Activated T-helper 17 cell treated with anti-CD3 and anti-CD28 coated beads, Interleukin-2, amount 50 U/mL, for 72 hours (primary cell): ENCODE data around the gene FYTTD1. TPM values are rescaled to one million over a fixed set of nuclear protein-coding genes. Genes with fewer than 3 reads are reported as not detected.
A peak's percentile ranks its signal among the peaks of the same experiment; 100 is the strongest.
"Not testable (repeated sequence)": the region's sequence is repeated elsewhere in the genome, so short reads cannot be mapped to it uniquely, and the experiment has no call there.

ENCODE experiments used
- ATAC-seq: fragments of 150-1000 bp; cut with Tn5 transposase; replicated peaks from 2 replicates; pipeline ENCODE4 v1.10.0; 2021; ENCODE audit warnings: mild to moderate bottlenecking, moderate library complexity
- H3K27ac Mint-ChIP-seq: one replicate; pipeline ENCODE4 v1.8.0; 2022; ENCODE audit warnings: mixed read lengths
- H3K27me3 Mint-ChIP-seq: one replicate; pipeline ENCODE4 v1.8.0; 2022; ENCODE audit warnings: mixed read lengths
- H3K36me3 Mint-ChIP-seq: one replicate; pipeline ENCODE4 v1.8.0; 2022; ENCODE audit warnings: low read depth, mild to moderate bottlenecking, mixed read lengths
- H3K4me1 Mint-ChIP-seq: one replicate; pipeline ENCODE4 v1.8.0; 2022; ENCODE audit warnings: mixed read lengths
- H3K4me3 Mint-ChIP-seq: one replicate; pipeline ENCODE4 v1.8.0; 2022; ENCODE audit warnings: mild to moderate bottlenecking, mixed read lengths
- H3K9me3 Mint-ChIP-seq: one replicate; pipeline ENCODE4 v1.8.0; 2022; ENCODE audit warnings: mixed read lengths
- total RNA-seq, 2 donors: library from RNA; stranded (reverse); gene quantifications; one replicate each; pipeline ENCODE4 v1.2.3, GENCODE V29; 2022

FYTTD1 gene, protein sequence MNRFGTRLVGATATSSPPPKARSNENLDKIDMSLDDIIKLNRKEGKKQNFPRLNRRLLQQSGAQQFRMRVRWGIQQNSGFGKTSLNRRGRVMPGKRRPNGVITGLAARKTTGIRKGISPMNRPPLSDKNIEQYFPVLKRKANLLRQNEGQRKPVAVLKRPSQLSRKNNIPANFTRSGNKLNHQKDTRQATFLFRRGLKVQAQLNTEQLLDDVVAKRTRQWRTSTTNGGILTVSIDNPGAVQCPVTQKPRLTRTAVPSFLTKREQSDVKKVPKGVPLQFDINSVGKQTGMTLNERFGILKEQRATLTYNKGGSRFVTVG
- 10 to 100 TPM; 14.5 to 23.7 TPM for total RNA-seq

DNA sequence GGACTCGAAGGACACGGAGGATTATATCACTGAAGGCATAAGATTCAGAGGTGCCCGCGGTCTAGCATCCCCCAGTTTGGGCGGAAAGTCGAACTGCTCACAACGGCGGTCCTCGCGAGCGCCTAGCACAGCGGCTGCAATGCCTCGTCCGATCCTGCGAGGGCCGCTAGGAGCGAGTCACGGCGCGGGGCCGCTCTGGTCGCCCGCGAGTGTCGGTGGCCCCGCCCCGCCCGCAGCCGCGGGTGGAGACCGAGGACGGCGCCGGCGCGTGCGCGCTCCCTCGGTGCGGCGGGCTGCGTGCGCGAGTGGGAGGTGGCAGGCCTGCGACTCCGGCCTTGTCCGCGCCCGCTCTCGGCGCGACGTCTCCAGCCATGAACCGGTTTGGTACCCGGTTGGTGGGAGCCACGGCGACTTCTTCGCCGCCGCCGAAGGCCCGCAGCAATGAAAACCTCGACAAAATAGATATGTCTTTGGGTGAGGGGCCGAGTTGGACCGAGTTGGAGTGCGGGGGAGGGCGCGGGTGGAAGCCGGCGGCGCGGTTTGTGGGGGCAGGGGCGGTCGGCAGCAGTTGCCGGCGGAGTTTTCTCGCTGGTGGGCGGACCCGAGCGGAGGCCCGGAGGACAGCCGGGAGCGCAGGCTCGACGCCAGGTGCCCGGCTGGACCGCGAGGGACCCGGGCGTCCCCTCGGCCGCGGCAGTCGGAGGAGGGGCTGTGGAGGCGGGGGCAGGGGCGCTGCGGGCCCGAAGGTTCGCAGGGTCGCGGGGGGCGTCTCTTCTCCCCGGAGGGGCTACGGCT lies at the start of gene FYTTD1:
FYTTD1 (plus strand) TSS at position 283 of the 795 bp plus-strand sequence; CDS start at position 372, 89 bp downstream.
- Mint-ChIP-seq H3K4me3 (peak within 1 kb of the TSS; percentile 95), H3K27ac (peak within 1 kb of the TSS; percentile 93), H3K4me1 (peaks cover 25% of the 10 kb centered on the region), H3K36me3 (peaks cover 5% of the 10 kb centered on the region), H3K27me3 (no peaks in the 10 kb centered on the region), H3K9me3 (no peaks in the 10 kb centered on the region)
- peak; percentile 76 for ATAC-seq

DNA sequence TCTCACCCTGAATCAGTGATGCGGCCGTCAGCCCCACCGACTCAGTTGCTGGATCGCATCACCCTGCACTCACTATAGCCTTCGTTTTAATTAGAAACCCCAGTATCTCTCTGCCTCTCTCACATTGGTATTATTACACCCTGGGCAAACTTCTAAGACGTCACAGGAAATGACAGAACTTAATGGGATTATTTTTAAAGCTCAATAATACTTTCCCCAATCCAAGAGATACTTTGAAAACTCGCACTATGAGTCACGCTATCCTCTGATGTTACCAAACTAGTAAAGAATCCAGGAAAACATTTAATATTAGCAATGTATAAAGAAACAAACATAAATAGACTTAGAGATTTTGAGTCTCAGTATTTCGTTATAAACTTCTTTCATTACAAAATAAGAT lies 49.6 kb upstream of the FYTTD1 start:
- H3K4me3 Mint-ChIP-seq: no peak overlapping the region
- no peak overlapping the region for H3K27ac Mint-ChIP-seq
- peaks cover 4% of the 10 kb centered on the region for H3K4me1 Mint-ChIP-seq
- no peaks in the 10 kb centered on the region for H3K9me3 Mint-ChIP-seq
- H3K27me3 Mint-ChIP-seq: no peaks in the 10 kb centered on the region
- H3K36me3 Mint-ChIP-seq: peaks cover 97% of the 10 kb centered on the region
- ATAC-seq: no peak

DNA sequence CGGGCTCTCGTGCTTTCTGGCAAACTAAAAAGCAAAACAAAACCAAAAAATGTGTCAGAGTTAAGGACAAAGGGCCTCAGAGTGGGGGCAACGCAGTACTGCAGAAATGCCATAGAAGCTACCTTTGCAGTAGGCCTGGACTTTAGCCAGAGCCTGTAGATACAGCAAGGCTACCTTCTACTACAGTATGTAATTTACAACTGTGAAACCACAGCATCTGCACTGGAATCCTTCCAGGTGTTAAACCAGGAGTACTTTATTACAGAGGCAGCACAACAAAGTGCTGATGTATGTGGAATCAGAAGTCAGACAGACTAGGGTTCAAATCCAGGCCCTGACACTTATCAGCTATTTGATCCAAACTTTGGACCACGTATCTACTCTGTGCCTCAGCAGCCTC lies 47.8 kb upstream of the FYTTD1 start:
- no peak for ATAC-seq
- no peaks in the 10 kb centered on the region for H3K27me3 Mint-ChIP-seq
- H3K4me1 Mint-ChIP-seq: peaks cover 4% of the 10 kb centered on the region
- H3K27ac Mint-ChIP-seq: no peak overlapping the region
- H3K4me3 Mint-ChIP-seq: no peak overlapping the region
- H3K9me3 Mint-ChIP-seq: no peaks in the 10 kb centered on the region
- H3K36me3 Mint-ChIP-seq: peaks cover 82% of the 10 kb centered on the region

DNA sequence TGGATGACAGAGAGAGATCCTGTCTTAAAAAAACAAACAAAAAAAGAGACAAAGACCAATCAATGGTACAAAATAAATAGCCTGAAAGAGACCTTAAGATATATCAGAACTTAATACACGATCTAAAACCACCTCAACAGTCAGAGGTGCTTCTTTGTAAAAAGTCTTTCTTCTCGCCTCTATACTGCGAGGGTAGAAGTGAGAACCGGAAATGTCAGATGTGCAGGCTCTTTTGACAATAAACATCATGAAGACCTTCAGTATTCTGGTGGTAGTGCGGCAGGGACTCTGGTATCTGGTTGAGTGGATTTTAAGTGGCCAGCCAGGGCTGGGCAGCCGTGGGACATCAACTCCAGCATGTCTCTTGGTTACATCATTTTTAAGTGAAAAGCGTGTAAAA lies 43.0 kb upstream of the FYTTD1 start:
- Mint-ChIP-seq H3K36me3 (peaks cover 44% of the 10 kb centered on the region), H3K4me1 (no peaks in the 10 kb centered on the region), H3K4me3 (no peak overlapping the region), H3K27me3 (no peaks in the 10 kb centered on the region), H3K27ac (no peak overlapping the region), H3K9me3 (no peaks in the 10 kb centered on the region)
- ATAC-seq: no peak

DNA sequence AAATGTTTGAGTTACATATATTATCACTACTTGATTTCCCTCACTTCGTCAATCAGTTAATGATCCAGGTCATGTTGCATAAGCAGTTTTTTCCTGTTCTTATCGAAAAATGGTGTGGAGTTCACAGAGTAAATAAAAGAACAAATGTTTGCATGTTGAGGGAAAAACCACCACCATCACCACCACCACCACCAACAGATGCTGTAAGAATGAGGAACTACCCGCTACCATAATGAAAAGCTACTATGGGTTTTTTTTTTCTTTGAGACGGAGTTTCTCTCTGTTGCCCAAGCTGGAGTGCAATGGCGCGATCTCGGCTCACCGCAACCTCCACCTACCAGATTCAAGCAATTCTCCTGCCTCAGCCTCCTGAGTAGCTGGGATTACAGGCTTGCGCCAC lies 40.5 kb upstream of the FYTTD1 start:
- H3K4me3 Mint-ChIP-seq: no peak overlapping the region
- H3K9me3 Mint-ChIP-seq: no peaks in the 10 kb centered on the region
- H3K27ac Mint-ChIP-seq: no peak overlapping the region
- peaks cover 17% of the 10 kb centered on the region for H3K4me1 Mint-ChIP-seq
- H3K27me3 Mint-ChIP-seq: no peaks in the 10 kb centered on the region
- no peak for ATAC-seq
- peaks cover 29% of the 10 kb centered on the region for H3K36me3 Mint-ChIP-seq

DNA sequence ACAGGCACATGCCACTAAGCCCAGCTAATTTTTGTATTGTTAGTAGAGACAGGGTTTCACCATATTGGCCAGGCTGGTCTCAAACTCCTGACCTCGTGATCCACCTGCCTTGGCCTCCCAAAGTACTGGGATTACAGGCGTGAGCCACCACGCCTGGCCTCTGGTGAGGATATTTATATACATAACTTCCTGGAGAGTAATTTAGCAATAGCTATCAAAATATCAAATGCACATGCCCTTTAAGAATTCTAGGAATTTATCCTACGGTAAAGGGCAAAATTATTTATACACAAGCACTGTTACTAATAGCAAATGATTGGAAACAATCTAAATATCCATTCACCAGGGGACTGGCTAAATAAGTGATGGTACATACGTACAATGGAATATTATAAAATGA lies 38.7 kb upstream of the FYTTD1 start:
- not testable (repeated sequence) for H3K27ac Mint-ChIP-seq, H3K27me3 Mint-ChIP-seq, H3K4me3 Mint-ChIP-seq, ATAC-seq, H3K9me3 Mint-ChIP-seq
- peaks cover 28% of the 10 kb centered on the region for H3K36me3 Mint-ChIP-seq
- H3K4me1 Mint-ChIP-seq: peaks cover 17% of the 10 kb centered on the region

DNA sequence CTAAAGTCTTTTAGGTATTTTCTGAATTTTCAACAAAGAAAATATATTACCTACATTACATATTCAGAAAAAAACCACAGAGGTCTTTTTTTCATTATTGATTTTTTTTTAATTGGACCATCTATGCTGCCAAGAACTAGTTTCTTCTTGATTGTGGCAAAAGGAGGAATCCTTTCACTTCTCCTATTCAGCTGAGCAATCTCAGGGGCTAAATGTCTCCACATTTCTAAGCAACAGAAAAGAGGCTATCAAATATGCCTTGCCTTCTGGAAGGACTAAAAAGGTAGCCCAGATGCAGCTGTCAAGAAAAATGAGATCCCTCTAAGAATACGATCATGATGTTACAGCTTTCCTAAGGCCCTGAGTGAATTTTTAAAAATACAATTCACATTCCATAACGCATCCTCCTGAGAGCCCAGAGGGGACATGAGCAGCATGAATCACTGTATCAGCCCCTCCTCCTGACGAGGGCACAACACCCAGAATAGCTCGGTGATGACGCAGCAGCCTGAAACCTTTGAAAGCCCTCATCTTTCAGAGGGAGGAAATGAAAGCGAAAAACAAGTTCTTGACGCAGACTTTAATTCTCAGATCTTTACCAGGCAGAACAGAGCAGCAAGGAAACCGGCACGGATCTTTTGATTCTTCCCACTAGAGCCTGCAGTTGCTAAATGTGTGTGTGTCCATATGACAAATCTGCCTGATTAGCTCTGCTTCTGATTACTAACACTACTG lies 37.5 kb upstream of the FYTTD1 start:
- no peaks in the 10 kb centered on the region for H3K27me3 Mint-ChIP-seq
- H3K4me1 Mint-ChIP-seq: peaks cover 17% of the 10 kb centered on the region
- peak; percentile 97 for ATAC-seq
- no peaks in the 10 kb centered on the region for H3K9me3 Mint-ChIP-seq
- peak overlapping the region; percentile 85 for H3K27ac Mint-ChIP-seq
- peaks cover 38% of the 10 kb centered on the region for H3K36me3 Mint-ChIP-seq
- H3K4me3 Mint-ChIP-seq: peak overlapping the region; percentile 78

DNA sequence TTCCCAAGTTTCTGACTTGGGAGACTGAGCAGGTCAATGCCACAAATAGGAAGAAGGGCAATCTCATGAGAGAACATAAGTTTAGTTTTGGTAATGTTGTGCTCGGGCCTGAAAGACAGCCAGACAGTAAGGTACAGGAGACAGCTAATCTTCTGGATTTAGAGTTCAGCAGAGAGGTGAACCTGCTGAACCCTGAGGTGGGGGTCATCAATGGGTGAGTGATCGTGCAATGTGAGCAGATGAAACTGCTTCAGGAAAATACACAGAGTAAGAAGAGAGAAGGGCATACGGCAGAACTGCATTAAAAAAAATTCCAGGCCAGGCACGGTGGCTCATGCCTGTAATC lies 36.2 kb upstream of the FYTTD1 start:
- no peaks in the 10 kb centered on the region for H3K27me3 Mint-ChIP-seq
- peak overlapping the region; percentile 85 for H3K27ac Mint-ChIP-seq
- no peaks in the 10 kb centered on the region for H3K9me3 Mint-ChIP-seq
- peaks cover 17% of the 10 kb centered on the region for H3K4me1 Mint-ChIP-seq
- peak overlapping the region; percentile 78 for H3K4me3 Mint-ChIP-seq
- no peak for ATAC-seq
- peaks cover 51% of the 10 kb centered on the region for H3K36me3 Mint-ChIP-seq

DNA sequence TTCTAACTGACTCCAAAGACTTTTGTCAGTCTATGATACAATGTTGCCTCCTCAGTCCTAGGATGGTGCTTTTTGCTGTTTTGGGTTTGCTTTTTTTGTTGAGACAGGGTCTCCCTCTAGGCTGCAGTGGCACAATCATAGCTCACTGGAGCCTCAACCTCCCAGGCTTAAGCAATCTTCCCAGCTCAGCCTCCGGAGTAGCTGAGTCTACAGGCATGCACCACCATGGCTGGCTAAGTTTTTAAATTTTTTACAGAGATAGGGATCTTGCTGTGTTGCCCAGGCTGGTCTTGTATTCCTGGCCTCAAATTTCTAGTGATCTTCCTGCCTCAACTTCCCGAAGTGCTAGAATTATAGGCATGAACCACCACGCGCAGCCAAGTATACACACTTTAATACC lies 35.4 kb upstream of the FYTTD1 start:
- no peaks in the 10 kb centered on the region for H3K27me3 Mint-ChIP-seq
- H3K4me3 Mint-ChIP-seq: no peak overlapping the region
- peaks cover 51% of the 10 kb centered on the region for H3K36me3 Mint-ChIP-seq
- H3K27ac Mint-ChIP-seq: no peak overlapping the region
- no peak for ATAC-seq
- H3K4me1 Mint-ChIP-seq: peaks cover 17% of the 10 kb centered on the region
- no peaks in the 10 kb centered on the region for H3K9me3 Mint-ChIP-seq

DNA sequence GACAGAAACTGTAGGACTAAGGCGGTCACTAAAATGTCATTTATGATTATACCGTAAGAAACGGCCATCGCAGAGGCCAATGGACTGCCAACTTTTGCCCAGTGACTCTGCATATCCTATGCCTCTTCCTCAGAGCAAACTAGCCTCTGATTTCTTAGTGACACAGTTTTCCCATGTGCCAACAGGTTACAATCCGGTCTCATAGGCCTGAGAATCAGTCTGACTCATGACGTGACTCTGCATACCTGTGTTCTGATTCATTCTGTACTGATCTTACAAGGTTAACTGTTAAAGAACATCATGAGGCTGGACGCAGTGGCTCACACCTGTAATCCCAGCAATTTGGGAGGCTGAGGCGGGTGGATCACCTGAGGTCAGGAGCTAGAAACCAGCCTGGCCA lies 30.8 kb upstream of the FYTTD1 start:
- H3K4me1 Mint-ChIP-seq: no peaks in the 10 kb centered on the region
- H3K27ac Mint-ChIP-seq: peak overlapping the region; percentile 43
- H3K4me3 Mint-ChIP-seq: no peak overlapping the region
- peak; percentile 90 for ATAC-seq
- H3K9me3 Mint-ChIP-seq: no peaks in the 10 kb centered on the region
- H3K36me3 Mint-ChIP-seq: peaks cover 46% of the 10 kb centered on the region
- no peaks in the 10 kb centered on the region for H3K27me3 Mint-ChIP-seq

DNA sequence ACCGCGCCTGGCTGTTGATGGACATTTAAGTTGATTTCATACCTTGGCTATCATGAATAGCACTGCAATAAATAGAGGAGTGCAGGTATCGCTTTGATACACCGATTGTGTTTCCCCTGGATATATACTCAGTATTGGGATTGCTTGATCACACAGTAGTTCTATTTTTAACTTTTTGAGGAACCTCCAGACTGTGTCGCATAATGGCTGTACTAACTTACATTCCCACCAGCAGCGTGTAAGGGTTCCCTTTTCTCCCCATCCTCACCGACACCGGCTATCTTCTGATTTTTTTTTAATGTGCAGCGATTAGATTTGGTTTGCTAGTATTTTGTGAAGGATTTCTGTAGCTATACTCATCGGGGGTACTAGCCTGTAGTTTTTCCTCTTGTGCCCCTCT lies 29.0 kb upstream of the FYTTD1 start:
- Mint-ChIP-seq H3K4me3 (no peak overlapping the region), H3K27ac (no peak overlapping the region), H3K36me3 (peaks cover 35% of the 10 kb centered on the region), H3K4me1 (peaks cover 2% of the 10 kb centered on the region), H3K27me3 (no peaks in the 10 kb centered on the region), H3K9me3 (no peaks in the 10 kb centered on the region)
- no peak for ATAC-seq

DNA sequence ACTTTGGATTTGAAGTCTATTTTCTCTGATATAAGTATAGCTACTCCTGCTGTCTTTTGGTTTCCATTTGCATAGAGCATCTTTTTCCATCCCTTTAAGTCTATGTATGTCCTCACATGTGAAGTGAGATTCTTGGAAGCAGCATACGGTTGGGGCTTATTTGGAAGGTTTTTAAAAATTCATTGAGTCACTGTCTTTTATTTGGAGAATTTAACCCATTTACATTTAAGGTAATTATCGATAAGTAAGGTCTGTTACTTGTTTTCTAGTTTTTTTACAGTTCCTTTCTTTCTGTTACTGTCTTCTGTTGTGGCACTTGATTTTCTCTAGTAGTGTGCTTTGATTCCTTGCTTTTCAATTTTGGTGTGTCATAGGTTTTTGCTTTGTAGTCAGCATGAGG lies 26.9 kb upstream of the FYTTD1 start:
- Mint-ChIP-seq H3K27me3 (no peaks in the 10 kb centered on the region), H3K4me3 (no peak overlapping the region), H3K4me1 (peaks cover 6% of the 10 kb centered on the region), H3K9me3 (no peaks in the 10 kb centered on the region), H3K36me3 (peaks cover 19% of the 10 kb centered on the region), H3K27ac (no peak overlapping the region)
- ATAC-seq: no peak

DNA sequence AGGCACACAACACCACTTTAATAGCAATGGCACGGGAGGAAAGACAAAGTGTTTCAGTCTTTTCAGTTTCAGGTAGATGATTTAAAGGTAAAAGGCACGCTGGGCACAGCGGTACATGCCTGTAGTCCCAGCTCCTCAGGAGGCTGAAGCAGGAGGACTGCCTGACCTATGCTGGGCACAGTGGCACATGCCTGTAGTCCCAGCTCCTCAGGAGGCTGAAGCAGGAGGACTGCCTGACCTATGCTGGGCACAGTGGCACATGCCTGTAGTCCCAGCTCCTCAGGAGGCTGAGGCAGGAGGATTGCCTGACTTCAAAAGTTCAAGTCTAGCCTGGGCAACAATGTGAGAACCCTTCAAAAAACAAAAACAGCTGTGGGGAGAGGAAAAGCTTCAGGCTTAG lies 21.8 kb upstream of the FYTTD1 start:
- not testable (repeated sequence) for H3K36me3 Mint-ChIP-seq, ATAC-seq, H3K9me3 Mint-ChIP-seq, H3K4me3 Mint-ChIP-seq, H3K27ac Mint-ChIP-seq, H3K27me3 Mint-ChIP-seq
- peaks cover 14% of the 10 kb centered on the region for H3K4me1 Mint-ChIP-seq

DNA sequence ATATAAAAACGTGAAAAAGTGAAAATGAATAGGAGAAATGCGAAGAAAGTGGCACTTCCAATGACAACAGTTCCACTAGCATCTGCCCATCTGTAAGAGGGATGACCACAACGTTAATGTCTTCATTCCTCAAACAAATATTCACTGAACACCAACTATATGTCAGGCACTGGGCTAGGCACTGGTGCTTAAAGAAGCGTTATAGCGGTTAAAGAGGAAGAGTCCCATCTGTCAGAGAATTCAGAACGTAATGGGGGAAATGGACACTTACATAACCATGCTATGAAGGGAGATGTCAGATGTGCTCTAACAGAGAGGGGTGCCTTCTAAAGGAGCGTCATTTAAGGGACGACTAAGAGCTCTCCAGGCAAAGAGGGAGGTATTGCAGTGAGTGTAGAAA lies 21.2 kb upstream of the FYTTD1 start:
- H3K4me3 Mint-ChIP-seq: no peak overlapping the region
- peaks cover 14% of the 10 kb centered on the region for H3K4me1 Mint-ChIP-seq
- H3K9me3 Mint-ChIP-seq: no peaks in the 10 kb centered on the region
- H3K27ac Mint-ChIP-seq: no peak overlapping the region
- H3K27me3 Mint-ChIP-seq: no peaks in the 10 kb centered on the region
- peaks cover 5% of the 10 kb centered on the region for H3K36me3 Mint-ChIP-seq
- ATAC-seq: no peak

DNA sequence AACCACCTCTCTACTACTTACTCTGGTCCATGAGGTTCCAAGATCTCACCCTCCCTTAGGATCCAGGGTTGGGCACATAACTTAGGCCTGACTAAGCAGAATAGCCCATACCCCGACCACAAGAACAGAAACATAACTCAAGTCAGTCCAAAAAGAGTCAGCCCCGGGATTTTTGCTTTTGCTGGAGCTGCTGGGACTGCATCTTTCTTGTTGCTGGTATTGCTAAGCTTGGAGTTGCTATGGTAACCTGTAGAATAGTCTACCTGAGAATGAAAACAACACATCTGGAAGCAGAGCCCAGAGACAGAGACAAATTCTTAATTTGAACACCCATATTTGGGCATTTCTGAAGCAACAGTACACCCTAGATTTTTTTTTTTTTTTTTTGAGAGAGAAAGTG lies 19.5 kb upstream of the FYTTD1 start:
- ATAC-seq: peak; percentile 42
- H3K27me3 Mint-ChIP-seq: no peaks in the 10 kb centered on the region
- peak overlapping the region; percentile 72 for H3K27ac Mint-ChIP-seq
- no peak overlapping the region for H3K4me3 Mint-ChIP-seq
- H3K36me3 Mint-ChIP-seq: peaks cover 17% of the 10 kb centered on the region
- peaks cover 21% of the 10 kb centered on the region for H3K4me1 Mint-ChIP-seq
- no peaks in the 10 kb centered on the region for H3K9me3 Mint-ChIP-seq
